Measurements from ENCODE around the gene ABCA7.

Gene ABCA7

GRCh38 chr19:1004204-1004802 is 35.6 kb upstream of the ABCA7 start:
- no peak for DNase-seq (ENCODE audit: low read depth in 2 of 2, low spot score in 1 of 2)

- no peak for DNase-seq (ENCODE audit: low read depth in 2 of 2, low spot score in 1 of 2)
Observed at GRCh38 chr19:1004803-1005664, 34.9 kb upstream of the ABCA7 start.

GRCh38 chr19:1006711-1007398 is 33.1 kb upstream of the ABCA7 start:
- no peak for DNase-seq (ENCODE audit: low read depth in 2 of 2, low spot score in 1 of 2)

- DNase-seq (ENCODE audit: low read depth in 2 of 2, low spot score in 1 of 2): no peak
Observed at GRCh38 chr19:1007399-1008251, 32.3 kb upstream of the ABCA7 start.

GRCh38 chr19:1008268-1009040 is 31.5 kb upstream of the ABCA7 start:
- DNase-seq (ENCODE audit: low read depth in 2 of 2, low spot score in 1 of 2): no peak

GRCh38 chr19:1009041-1009980 is 30.6 kb upstream of the ABCA7 start:
- DNase-seq (ENCODE audit: low read depth in 2 of 2, low spot score in 1 of 2): no peak

GRCh38 chr19:1009981-1010538 is 29.8 kb upstream of the ABCA7 start:
- DNase-seq (ENCODE audit: low read depth in 2 of 2, low spot score in 1 of 2): no peak

- no peak for DNase-seq (ENCODE audit: low read depth in 2 of 2, low spot score in 1 of 2)
Observed at GRCh38 chr19:1010586-1011510, 29.1 kb upstream of the ABCA7 start.

GRCh38 chr19:1011831-1012333 is 28.0 kb upstream of the ABCA7 start:
- no peak for DNase-seq (ENCODE audit: low read depth in 2 of 2, low spot score in 1 of 2)

GRCh38 chr19:1012334-1012733 is 27.6 kb upstream of the ABCA7 start:
- no peak for DNase-seq (ENCODE audit: low read depth in 2 of 2, low spot score in 1 of 2)

GRCh38 chr19:1013218-1013617 is 26.7 kb upstream of the ABCA7 start:
- no peak for DNase-seq (ENCODE audit: low read depth in 2 of 2, low spot score in 1 of 2)

- no peak for DNase-seq (ENCODE audit: low read depth in 2 of 2, low spot score in 1 of 2)
Observed at GRCh38 chr19:1014161-1015060, 25.5 kb upstream of the ABCA7 start.

GRCh38 chr19:1015061-1015781 is 24.7 kb upstream of the ABCA7 start:
- no peak for DNase-seq (ENCODE audit: low read depth in 2 of 2, low spot score in 1 of 2)

- DNase-seq (ENCODE audit: low read depth in 2 of 2, low spot score in 1 of 2): no peak
Observed at GRCh38 chr19:1015782-1016646, 23.9 kb upstream of the ABCA7 start.

- no peak for DNase-seq (ENCODE audit: low read depth in 2 of 2, low spot score in 1 of 2)
Observed at GRCh38 chr19:1016647-1017114, 23.2 kb upstream of the ABCA7 start.

All from stimulated activated CD8-positive, alpha-beta memory T cell treated with anti-CD3 and anti-CD28 coated beads, Interleukin-4, amount 100 ng/mL, for 1 hour (primary cell).